Glomerular visceral epithelial cell (primary cell): Measurements from ENCODE around the gene MBOAT7.

ENCODE experiments used
- DNase-seq: peaks from one replicate; pipeline ENCODE4 v3.0.0-alpha.2; 2016; ENCODE audit errors: extremely low spot score

Gene MBOAT7

DNA sequence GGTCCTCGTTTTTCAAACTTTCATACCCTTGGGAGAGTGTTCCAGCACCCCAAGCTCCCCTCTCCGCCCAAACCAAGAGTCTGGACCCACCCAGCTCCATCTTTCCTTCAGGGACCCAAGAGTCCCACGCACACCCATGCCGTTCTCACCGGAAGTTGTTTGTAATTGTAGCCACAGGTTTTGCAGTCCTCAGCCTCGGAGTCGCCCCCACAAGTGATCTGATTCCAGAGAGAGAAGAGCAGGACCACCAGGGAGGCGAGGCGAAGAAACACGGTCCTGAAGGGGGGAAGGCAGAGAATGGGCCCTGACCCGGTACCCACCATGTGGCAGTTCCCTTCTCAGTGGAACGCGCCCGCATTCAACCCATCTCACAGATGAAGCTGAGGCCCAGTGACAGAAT lies 26.5 kb downstream of the MBOAT7 start:
- no peak for DNase-seq

DNA sequence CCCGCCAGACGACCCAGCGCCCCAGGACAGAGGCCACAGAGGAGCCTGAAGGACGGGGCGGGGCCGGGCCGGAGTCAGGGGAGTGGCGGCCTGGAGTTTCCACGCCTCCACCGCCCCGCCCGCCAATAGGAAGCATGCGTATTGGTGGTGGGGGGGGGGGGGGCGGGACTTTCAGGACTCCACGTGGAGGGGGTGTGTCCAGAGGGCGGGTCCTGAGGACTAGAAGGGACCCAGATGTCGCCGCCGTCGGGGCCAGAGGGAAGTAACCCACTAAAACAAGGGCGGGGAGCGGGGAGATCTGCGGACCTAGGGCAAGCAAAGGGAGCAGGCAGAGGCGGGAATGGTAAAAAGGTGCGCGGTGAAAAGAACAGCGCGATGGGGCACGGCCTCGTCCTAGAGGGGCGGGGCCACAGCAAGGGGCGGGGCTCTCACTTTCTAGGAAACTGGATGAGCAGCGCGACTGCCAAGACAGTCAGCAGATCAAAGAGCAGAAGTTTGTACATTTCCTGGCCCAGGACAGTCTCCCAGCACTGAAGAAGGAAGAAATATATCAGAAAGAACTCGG lies 27.1 kb downstream of the MBOAT7 start:
- DNase-seq = peak; percentile 70

DNA sequence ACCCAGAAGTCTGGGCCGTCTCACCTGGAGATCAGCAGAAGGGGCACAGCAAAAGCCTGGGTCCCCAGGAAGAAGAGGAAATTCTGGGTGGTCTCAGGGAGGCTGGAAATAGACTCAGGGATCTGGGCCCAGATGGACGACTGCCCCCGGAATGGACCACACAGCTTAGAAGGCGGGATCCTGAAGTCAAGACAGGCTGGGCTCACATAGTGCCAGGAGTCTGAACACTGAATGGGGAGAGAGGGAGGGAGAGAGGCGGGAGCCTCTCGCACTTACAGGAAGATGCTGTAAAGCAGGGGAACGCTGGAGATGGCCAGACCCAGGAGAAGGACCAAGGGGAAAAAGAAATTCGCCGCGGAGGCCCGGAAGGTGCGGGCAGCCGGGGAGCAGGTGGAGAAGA lies 28.5 kb downstream of the MBOAT7 start:
- peak; percentile 41 for DNase-seq

DNA sequence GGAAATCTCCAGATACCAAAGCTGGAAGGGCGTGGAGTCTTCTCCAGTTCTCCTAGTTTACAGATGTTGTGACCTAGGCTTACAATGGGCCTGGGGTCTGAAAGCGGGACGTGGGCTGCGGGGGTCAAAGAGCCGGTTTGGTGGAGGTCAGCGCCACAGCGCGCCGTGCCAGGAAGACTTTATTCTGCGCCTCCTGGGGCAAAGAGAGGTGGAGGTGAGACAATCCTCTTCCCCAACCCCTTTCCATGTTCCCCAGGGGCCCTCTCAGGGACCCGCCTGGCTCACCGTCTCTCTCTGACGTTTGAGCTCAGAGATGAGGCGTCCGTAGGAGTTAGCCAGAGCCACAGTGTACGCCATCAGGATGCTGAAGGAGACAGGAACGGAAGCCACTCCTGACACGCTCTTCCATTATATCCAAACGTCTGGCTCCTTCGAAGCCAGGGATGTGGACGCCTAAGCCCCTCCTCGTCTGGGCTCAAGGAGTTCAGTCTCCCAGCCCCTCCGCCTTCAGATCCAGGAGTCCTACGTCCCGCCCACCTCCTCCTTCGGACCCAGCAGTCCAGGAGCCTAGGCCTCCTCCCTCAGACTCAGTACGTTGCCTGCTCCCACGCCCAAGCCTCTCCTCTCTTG lies 29.1 kb downstream of the MBOAT7 start:
- peak; percentile 40 for DNase-seq

DNA sequence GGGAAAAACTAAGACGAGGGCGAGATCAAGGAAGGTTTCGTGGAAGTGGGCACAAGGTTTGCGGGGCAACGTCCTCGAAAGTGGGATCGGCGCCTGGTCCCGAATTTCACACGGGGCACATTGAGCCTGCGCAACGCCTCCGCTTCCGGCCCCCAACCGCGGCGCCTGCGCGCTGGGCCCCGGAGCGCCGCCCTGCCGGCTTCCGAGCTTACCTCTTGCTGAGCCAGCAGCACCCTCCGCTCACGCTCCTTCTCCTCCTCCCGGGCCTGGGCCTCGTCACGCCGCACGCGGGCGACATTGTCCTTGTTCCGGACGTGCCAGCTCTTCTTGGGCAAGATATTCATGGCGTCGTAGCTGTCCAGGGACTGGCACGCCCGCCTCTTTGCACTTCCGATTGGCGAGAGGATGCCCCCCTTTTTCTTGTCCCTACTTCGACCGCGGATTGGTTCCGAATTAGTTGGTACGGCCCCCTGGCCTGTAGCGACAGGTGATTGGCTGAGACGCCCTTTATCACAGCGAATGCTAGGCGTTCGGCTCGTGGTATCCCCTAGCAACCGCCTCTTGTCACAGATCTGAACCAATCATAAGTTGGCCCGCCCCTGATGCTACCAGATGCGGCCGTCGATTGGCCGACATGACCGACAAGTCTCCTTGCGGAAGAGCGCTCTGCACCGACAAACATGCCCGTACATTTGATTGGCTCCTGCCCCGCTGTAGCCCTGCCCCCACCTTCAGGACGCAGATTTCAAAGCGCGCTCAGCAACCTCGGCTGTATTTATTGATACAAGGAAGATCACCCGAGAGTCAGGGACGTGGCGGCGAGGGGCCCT lies 29.8 kb downstream of the MBOAT7 start, which contains the start of gene LENG1:
TSS of gene LENG1 (minus strand) at position 370 of the 830 bp plus-strand sequence. CDS start at position 344, 26 bp downstream.
- peak; percentile 100 for DNase-seq

DNA sequence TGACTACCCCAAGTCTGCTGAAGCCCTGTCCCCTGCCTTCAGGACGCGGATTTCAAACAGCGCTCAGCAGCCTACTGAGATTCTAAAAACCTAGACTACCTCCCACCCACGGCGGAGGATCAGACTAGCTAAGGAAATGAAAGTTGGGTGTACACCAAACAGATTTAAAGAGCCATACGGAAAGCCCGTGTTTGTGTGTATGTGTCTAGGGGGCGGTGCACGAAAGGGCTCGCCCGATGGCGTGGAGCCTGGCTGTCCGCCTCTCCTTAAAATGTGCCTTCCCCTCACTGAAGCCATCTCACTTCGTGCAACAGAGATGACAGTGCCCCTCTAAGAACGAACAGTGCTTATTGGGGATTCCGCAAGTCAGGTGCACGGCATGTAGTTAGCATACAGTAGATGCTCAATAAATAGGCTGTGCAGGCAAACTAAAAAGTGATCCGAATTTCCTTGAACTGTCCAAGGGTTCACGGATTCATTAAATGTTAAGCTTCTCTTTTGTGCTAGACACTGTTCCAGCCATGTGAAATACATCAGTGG lies 30.5 kb downstream of the MBOAT7 start:
- DNase-seq = no peak

DNA sequence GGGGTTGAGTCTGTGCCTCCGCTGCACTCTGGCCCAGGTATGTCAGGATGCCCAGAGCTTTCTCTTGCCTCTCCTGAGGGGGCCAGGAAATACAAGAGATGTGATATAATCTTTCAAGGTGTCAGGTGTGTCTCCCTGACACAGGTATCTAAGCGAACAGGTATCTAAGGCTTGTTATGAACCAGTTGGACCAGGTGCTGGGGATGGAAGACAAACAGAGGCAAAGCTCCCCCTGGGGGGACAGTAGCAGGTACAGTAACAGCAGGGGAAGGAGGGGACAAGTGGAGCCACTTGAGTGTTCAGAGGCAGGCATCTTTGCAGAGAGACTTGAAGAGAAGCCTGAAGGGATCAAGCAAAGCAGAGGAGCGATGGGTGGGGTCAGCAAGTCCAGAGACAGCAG lies 32.4 kb downstream of the MBOAT7 start:
- no peak for DNase-seq

DNA sequence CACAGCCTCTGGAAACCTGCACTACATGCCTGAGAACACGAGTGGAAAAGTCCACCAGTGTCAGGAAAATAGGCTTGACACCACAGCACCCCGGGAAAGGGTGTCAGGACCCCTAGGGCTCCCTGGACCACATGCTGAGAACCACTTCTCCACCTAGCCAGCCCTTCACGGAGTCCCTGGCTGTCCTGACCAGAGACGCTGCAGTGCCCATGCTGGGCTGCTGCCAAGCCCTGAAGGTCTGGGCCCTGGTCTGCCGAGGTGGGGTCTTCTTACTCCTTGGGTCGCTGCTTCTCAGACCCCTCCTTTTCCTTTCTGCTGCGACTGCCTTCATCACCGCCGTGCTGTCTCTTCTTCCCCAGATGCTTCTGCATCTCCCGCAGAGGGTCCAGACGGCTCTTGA lies 32.9 kb downstream of the MBOAT7 start:
- no peak for DNase-seq

DNA sequence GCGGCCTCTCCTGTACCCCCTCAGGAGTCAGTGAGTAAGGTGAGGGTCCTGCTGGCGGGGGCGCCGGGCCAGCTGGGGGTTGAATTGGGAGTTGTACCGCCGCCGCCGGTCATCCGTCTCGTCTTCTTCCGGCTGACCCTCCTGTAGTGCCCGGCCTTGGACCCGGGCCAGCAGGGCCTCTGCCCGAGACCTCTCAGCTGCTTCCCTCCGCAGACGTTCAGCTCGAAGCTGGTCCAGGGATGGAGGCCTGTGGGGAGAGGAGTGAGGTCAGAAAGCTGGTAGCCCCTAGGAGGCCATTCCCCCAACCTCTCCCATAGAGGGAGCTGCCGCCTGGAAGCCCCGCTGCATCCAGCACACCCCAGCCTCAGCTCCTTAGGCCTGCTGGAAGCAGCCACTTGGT lies 33.7 kb downstream of the MBOAT7 start:
- DNase-seq = no peak

DNA sequence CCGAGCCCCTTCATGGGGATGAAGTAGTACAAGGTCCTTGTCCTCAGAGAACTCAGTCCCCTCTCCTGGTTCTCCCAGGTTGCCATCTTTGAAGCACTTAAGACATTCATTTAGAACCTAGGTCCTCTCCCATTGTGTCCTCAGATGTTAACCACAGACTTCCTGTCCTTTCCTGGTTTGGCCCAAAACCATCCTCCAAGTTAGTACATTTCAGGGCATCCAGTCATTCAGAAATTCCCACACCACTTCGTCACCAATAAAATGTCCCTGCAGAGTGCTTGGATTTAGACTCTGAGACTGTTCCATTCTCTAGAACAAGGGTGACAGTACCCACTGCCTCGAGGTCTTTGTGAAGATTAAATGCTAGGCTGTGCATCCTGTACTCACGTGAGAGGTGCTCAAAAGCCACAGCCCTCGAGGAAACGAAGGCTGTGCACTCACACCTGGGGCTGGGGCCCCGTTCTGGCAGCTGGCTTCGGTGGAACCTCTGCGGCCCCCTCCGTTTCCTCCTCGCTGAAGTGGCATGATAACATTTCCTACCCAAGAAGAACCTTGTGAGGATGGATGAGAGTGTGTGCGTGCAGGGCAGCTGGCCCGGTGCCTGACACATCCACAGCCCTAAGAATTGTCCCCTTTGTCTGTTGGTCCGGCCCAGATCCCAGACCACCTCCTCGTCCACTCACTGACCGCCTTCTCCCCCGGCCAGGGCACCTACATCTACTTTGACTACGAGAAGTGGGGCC lies 34.6 kb downstream of the MBOAT7 start:
- DNase-seq = peak; percentile 37

DNA sequence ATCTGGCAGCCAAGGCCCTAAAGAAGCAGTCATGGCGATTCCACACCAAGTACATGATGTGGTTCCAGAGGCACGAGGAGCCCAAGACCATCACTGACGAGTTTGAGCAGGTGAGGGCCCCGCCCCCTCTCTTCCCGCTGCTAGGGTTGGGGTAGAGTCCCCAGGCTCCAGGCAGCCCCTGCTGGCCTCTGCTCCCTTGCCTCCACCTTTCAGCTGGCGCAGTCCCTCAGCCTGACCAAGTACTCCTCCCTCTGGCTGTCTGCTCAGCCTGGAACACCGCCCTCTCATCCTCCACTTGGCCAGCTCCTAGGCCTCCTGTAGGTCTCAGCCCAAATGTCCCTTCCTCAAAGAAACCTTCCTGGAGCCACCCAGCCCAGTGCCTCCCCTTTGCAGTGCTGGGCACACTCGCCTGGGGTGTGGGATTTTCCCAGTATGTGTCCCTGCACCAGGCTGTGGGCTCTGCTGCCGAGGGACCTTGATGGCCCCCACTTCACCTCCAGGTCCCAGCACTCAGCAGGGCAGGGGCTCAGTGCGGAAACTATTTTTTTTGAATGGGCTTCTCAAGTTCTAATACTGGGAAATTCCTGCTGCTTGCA lies 35.6 kb downstream of the MBOAT7 start:
- no peak for DNase-seq

DNA sequence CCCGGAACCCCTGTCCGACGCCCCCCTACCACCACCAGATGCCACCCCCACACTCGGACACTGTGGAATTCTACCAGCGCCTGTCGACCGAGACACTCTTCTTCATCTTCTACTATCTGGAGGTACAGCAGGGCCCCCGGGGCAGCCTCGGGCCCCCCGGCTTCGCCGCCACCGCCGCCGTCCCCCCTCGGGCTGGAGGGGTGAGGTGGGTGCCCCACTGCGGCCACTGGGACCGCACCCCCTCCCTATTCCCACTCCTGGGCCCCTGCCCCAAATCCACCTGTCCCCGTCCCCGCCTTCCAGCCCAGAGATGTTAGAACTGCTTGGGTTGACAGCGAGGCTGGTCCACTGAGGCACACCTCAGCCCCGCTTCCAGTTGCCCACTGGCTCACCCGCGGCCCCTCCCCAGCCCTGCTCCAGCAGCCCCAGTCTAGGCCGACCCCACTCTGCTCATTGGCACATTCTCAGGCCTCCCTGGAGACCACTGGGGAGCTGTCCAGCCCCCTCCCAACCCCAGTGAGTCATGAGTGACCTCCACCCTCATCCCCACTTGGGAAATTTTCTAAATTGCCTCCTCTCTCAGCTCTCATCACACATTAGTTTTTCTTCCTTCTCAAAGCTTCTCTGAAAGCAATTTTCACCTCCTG lies 36.4 kb downstream of the MBOAT7 start:
- DNase-seq = no peak

DNA sequence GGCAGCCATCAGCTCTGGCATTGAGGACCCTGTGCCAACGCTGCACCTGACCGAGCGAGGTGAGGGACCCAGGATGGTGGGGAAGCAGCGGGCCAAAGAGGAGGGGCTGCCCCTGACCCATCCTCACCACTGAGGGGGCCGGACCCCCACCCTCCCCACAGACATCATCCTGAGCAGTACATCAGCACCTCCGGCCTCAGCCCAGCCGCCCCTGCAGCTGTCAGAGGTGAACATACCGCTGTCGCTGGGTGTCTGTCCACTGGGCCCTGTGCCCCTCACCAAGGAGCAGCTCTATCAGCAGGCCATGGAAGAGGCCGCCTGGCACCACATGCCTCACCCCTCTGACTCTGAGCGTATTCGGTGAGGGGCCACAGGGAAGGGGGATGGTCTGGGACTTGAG lies 37.1 kb downstream of the MBOAT7 start:
- no peak for DNase-seq

DNA sequence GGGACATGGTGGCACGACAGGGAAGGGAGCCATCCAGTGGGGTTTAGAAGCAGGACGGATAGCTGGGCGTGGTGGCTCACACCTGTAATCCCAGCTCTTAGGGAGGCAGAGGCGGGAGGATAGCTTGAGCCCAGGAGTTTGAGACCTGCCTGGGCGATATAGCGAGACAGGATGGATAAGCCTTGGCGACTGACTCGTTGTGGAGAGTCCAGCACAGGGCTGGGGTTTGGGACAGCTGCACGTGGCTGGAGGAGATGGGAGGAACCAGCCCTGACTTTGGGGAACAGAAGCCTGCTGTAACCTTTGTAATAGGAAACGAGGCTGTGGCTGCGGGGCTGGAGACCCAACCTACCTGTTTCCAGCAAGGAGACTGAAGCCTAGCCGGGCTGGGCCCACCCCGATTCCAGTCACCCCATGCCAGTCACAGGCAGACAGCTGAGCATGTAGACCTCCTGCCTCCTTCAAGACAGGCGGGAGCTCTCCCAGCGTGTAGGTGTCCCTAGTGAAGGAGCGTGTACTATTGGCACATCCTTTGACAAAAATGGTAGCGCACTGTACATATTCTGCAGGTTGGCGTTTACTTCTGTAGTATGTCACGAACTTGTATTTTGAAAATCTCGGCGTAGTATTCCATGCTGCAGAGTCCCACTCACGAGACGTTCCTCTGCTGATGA lies 37.9 kb downstream of the MBOAT7 start:
- no peak for DNase-seq

DNA sequence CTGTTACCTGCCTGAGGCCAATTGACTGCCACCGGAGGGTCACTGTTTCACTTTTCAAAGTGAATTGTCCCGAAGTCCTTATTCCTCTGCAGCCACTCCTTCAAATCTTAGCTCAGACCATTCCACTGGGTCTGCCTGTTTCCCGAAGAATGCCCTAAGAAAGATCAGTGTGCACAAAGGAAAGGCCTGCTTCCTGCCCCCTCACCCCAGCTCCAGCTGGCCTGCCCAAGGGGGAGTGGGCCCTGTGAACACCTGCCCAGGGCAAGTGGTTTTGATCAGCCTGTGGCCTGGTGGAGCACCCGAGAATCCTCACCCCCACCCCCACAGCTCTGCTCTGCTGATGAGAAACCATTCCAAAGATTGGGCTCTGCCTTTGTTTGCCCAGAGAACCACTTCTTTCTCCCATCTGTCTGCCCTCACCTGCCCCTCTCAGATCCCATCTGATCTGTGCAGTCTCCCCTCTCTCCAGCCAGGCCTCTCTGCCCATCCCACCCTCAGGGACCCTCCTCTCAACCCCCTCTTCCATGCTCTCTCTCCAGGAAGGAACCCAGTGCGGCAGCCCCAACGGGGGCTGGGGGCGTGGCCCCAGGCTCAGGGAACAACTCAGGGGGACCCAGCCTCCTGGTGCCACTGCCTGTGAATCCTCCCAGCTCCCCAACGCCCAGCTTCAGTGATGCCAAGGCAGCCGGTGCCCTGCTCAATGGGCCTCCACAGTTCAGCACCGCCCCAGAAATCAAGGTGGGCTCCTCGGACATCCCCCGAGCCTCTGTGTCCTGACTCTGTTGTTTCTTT lies 40.2 kb downstream of the MBOAT7 start:
- DNase-seq = no peak

DNA sequence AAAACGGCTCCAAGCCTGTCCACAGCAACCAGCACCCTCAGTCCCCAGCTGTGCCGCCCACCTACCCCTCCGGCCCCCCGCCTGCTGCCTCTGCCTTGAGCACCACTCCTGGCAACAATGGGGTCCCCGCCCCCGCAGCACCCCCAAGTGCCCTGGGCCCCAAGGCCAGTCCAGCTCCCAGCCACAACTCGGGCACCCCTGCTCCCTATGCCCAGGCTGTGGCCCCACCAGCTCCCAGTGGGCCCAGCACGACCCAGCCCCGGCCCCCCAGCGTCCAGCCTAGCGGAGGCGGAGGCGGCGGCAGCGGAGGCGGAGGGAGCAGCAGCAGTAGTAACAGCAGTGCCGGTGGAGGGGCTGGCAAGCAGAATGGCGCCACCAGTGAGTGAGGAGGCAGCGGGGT lies 41.2 kb downstream of the MBOAT7 start:
- DNase-seq = no peak

DNA sequence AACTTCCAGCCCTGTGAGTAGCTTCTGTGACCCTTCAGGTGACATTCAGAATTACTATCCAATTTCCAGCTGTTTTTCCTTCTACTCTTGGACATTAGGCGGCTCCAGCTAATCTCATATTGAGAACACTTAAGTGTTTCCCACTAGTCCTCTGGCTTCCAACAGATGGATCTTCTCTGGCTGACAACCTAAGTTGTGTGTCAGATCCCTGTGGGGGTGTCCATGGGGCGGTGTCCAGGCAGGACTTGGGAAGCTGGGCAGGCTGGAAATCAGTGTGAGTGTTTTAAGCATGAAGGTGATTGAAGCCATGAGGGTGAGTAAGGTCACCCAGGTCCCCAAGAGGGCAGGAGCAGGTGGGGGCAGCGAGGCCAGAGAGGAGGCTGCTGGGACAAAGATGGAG lies 41.7 kb downstream of the MBOAT7 start:
- DNase-seq = no peak

DNA sequence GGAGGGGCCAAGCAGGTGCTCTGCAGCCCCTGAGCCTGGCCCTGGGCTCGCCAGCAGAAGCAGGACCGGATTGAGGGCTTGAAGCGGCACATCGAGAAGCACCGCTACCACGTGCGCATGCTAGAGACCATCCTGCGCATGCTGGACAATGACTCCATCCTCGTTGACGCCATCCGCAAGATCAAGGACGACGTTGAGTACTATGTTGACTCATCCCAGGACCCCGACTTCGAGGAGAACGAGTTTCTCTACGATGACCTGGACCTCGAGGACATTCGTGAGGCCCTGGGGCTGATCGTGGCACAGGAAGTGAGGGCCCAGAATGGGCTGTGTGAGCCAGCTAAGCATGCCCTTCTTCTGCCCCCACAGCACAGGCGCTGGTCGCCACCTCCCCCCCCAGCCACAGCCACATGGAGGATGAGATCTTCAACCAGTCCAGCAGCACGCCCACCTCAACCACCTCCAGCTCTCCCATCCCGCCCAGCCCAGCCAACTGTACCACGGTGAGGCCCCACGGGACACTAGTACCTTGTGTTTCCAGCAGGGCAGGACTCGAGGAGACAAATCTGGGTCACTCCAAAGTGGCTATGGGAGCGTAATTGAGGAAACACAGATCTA lies 43.7 kb downstream of the MBOAT7 start:
- no peak for DNase-seq

DNA sequence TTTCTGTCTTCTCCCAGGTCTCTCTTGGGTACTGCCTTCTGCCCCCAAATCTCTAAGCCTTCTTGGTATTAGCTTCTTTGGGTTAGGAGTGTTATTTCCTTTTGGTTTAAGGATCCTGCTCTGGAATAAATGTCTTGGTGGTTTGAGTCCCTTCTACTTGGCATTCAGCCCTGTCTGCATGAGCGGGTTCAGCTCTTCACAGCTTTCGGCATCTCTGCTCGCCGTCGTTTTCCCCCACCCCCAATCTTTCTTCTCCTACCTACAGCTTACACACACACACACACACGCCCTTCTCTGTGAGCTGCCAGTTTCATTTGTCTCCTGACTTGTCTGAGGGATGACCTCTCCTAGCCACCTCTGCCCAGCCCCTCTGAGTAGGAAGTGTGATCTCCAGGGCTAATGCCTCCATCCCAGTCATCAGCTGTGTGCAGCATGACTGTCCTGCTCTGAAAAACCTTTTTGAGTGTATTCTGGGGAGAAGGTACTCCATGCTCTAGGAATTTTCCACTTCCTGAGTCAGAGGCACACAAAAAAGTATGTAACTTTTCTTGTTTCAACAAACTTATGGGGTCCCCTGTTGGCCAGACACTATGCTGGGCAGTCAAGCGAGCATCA lies 47.1 kb downstream of the MBOAT7 start:
- peak; percentile 29 for DNase-seq
